ENCODE measurements around the gene ALDH3B1. TPM values are rescaled to one million over a fixed set of nuclear protein-coding genes. Genes with fewer than 3 reads are reported as not detected.

The ALDH3B1 gene
- total and polyA plus RNA-seq, 7 donors: 0.83 to 3.3 (median 1.8) TPM

- WGBS, 3 donors: 88 to 95% (median 95%) methylated on average over 10 to 11 of the region's 11 CpGs
- Histone ChIP-seq H3K27ac (no peak overlapping the region), H3K27me3 (ENCODE audit: insufficient read depth in 3 of 3, low read length in 2 of 3) (no peaks in the 10 kb centered on the region), H3K36me3 (ENCODE audit: insufficient read depth in 1 of 2, low read depth in 1 of 2) (peaks cover 0 to 44% of the 10 kb centered on the region in 2 donors), H3K4me1 (no peaks in the 10 kb centered on the region), H3K4me3 (no peak overlapping the region), H3K9me3 (no peaks in the 10 kb centered on the region)
- TF ChIP-seq CTCF (IDR thresholded peaks at IDR 0.05): no peak
- DNase-seq (no peak), ATAC-seq (no peak)
- intact Hi-C loops (cut with DNase I): no loop called here
Measured at GRCh38 chr11:68053981-68054812, 44.1 kb downstream of the ALDH3B1 start.

GRCh38 chr11:68056317-68057285 is 46.5 kb downstream of the ALDH3B1 start:
- DNase-seq (no peak), ATAC-seq (no peak)
- Histone ChIP-seq H3K9me3 (no peaks in the 10 kb centered on the region), H3K27me3 (ENCODE audit: insufficient read depth in 3 of 3, low read length in 2 of 3) (no peaks in the 10 kb centered on the region), H3K27ac (no peak overlapping the region), H3K4me1 (no peaks in the 10 kb centered on the region), H3K4me3 (no peak overlapping the region), H3K36me3 (ENCODE audit: insufficient read depth in 1 of 2, low read depth in 1 of 2) (peaks cover 3 to 58% of the 10 kb centered on the region in 2 donors)
- 92 to 95% (median 92%) methylated on average over 12 of the region's 12 CpGs for WGBS, 3 donors
- TF ChIP-seq CTCF (IDR thresholded peaks at IDR 0.05): no peak
- intact Hi-C loops (cut with DNase I): no loop called here

GRCh38 chr11:68057807-68058206 is 47.7 kb downstream of the ALDH3B1 start:
- intact Hi-C loops (cut with DNase I): no loop called here
- Histone ChIP-seq H3K27me3 (ENCODE audit: insufficient read depth in 3 of 3, low read length in 2 of 3) (no peaks in the 10 kb centered on the region), H3K4me1 (no peaks in the 10 kb centered on the region), H3K36me3 (ENCODE audit: insufficient read depth in 1 of 2, low read depth in 1 of 2) (peaks cover 8 to 64% of the 10 kb centered on the region in 2 donors), H3K4me3 (no peak overlapping the region), H3K27ac (no peak overlapping the region), H3K9me3 (no peaks in the 10 kb centered on the region)
- ATAC-seq: no peak
- WGBS, 3 donors: 96 to 98% (median 97%) methylated on average over 4 of the region's 4 CpGs
- no peak for TF ChIP-seq CTCF (IDR thresholded peaks at IDR 0.05)
- DNase-seq: no peak

- H3K4me3 ChIP-seq: no peak overlapping the region
- H3K4me1 ChIP-seq: no peaks in the 10 kb centered on the region
- H3K27me3 ChIP-seq (ENCODE audit: insufficient read depth in 3 of 3, low read length in 2 of 3): no peaks in the 10 kb centered on the region
- intact Hi-C loops (cut with DNase I): no loop called here
- WGBS, 3 donors: 93 to 97% (median 96%) methylated on average over 7 of the region's 7 CpGs
- TF ChIP-seq CTCF (IDR thresholded peaks at IDR 0.05): no peak
- DNase-seq (no peak), ATAC-seq (no peak)
- H3K9me3 ChIP-seq: no peaks in the 10 kb centered on the region
- H3K36me3 ChIP-seq (ENCODE audit: insufficient read depth in 1 of 2, low read depth in 1 of 2): peaks cover 8 to 89% of the 10 kb centered on the region in 2 donors
- no peak overlapping the region for H3K27ac ChIP-seq
Measured at GRCh38 chr11:68061508-68061907, 51.4 kb downstream of the ALDH3B1 start.
